NOMO-1 (cell line): ENCODE data around the gene BMPR1B.

Experiments used
- DNase-seq, 2 experiments: peaks; one replicate each; lab custom pipeline; 2025; ENCODE audit not compliant: unreplicated experiment in 2 of 2; lab: John Stamatoyannopoulos, UW

The BMPR1B gene

GRCh38 chr4:95084584-95084983 is 326.8 kb downstream of the BMPR1B start:
- no peak for DNase-seq

GRCh38 chr4:95085124-95085833 is 327.5 kb downstream of the BMPR1B start:
- no peak for DNase-seq

GRCh38 chr4:95086551-95086950 is 328.8 kb downstream of the BMPR1B start:
- DNase-seq, result no peak

- no peak for DNase-seq
These were observed 330.1 kb downstream of the BMPR1B start for GRCh38 chr4:95087657-95088455.

- DNase-seq, result no peak
These were observed 333.5 kb downstream of the BMPR1B start for GRCh38 chr4:95091272-95091671.

GRCh38 chr4:95092766-95093165 is 335.0 kb downstream of the BMPR1B start:
- no peak for DNase-seq

- no peak for DNase-seq
These were observed 335.7 kb downstream of the BMPR1B start for GRCh38 chr4:95093460-95093859.

- DNase-seq, result no peak
These were observed 336.5 kb downstream of the BMPR1B start for GRCh38 chr4:95093936-95094929.

GRCh38 chr4:95095348-95095974 is 337.7 kb downstream of the BMPR1B start:
- DNase-seq, result peak in 1 of 2 experiments; percentile 7

- DNase-seq, result no peak
These were observed 344.5 kb downstream of the BMPR1B start for GRCh38 chr4:95102162-95102790.

- DNase-seq, result no peak
These were observed 347.4 kb downstream of the BMPR1B start for GRCh38 chr4:95105112-95105511.

- DNase-seq, result no peak
These were observed 348.2 kb downstream of the BMPR1B start for GRCh38 chr4:95105983-95106382.

GRCh38 chr4:95106408-95106928 is 348.7 kb downstream of the BMPR1B start:
- DNase-seq, result no peak

- DNase-seq, result no peak
These were observed 349.2 kb downstream of the BMPR1B start for GRCh38 chr4:95107004-95107403.

GRCh38 chr4:95107635-95108034 is 349.9 kb downstream of the BMPR1B start:
- DNase-seq, result no peak

GRCh38 chr4:95108883-95109421 is 351.2 kb downstream of the BMPR1B start:
- DNase-seq, result no peak

GRCh38 chr4:95114521-95114920 is 356.8 kb downstream of the BMPR1B start:
- no peak for DNase-seq

GRCh38 chr4:95118497-95118896 is 360.7 kb downstream of the BMPR1B start:
- DNase-seq, result no peak

- DNase-seq, result no peak
These were observed 362.7 kb downstream of the BMPR1B start for GRCh38 chr4:95120456-95120855.

GRCh38 chr4:95122001-95122400 is 364.2 kb downstream of the BMPR1B start:
- no peak for DNase-seq
